CD4-positive, alpha-beta T cell (primary cell): ENCODE data around the gene PDE4B. TPM values are rescaled to one million over a fixed set of nuclear protein-coding genes. Genes with fewer than 3 reads are reported as not detected.

Source experiments
- ATAC-seq: fragments of 200-7000 bp; cut with Tn5 transposase; one replicate; pipeline ENCODE4 v1.10.0; 2022; ENCODE audit warnings: mild to moderate bottlenecking; ENCODE audit not compliant: poor library complexity
- CTCF ChIA-PET: fragments of 350-600 bp; sonication (Branson Sonifier 250); formaldehyde crosslinking; loops from one replicate; lab custom pipeline; 2021; ENCODE audit warnings: antibody characterized with exemption, inconsistent platforms; lab: Charles Lee
- POLR2A ChIA-PET: fragments of 350-600 bp; sonication (Branson Sonifier 250); formaldehyde crosslinking; loops from one replicate; lab custom pipeline; 2021; ENCODE audit warnings: antibody characterized with exemption, inconsistent platforms; lab: Charles Lee
- DNase-seq, 14 experiments: peaks; one replicate each; pipeline ENCODE4 v3.0.0-alpha.2; 2013 to 2020; ENCODE audit warnings: mixed read lengths in 2 of 14
- H3K27ac ChIP-seq, 2 donors: one replicate each; pipeline versions ENCODE4 v1.5.1 to v1.7.0; 2013; ENCODE audit warnings: low read length in 2 of 2, low read depth in 1 of 2, mild to moderate bottlenecking in 1 of 2
- H3K27me3 ChIP-seq, 2 experiments: 1 replicate in 1 of 2; 2 replicates in 1 of 2; pipeline versions ENCODE4 v1.6.1 to v1.7.0; 2013; ENCODE audit warnings: low read length in 2 of 2, control low read depth in 1 of 2, mild to moderate bottlenecking in 1 of 2, moderate library complexity in 1 of 2; ENCODE audit not compliant: insufficient read depth in 2 of 2, control insufficient read depth in 1 of 2
- H3K36me3 ChIP-seq: one replicate; pipeline ENCODE4 v1.6.1; 2013; ENCODE audit warnings: low read length, control low read depth; ENCODE audit not compliant: insufficient read depth
- H3K4me1 ChIP-seq: one replicate; pipeline ENCODE4 v1.6.1; 2013; ENCODE audit warnings: low read length, control low read depth; ENCODE audit not compliant: insufficient read depth
- H3K4me3 ChIP-seq: one replicate; pipeline ENCODE4 v1.5.1; 2013; ENCODE audit warnings: mild to moderate bottlenecking, low read length, moderate library complexity
- H3K9me3 ChIP-seq, 2 experiments: 1 replicate in 1 of 2; 2 replicates in 1 of 2; pipeline versions ENCODE4 v1.6.1 to v1.7.0; 2013; ENCODE audit warnings: low read length in 2 of 2, mild to moderate bottlenecking in 2 of 2, control low read depth in 1 of 2, moderate library complexity in 1 of 2; ENCODE audit not compliant: control insufficient read depth in 1 of 2, insufficient read depth in 1 of 2
- H3K27ac Mint-ChIP-seq: one replicate; pipeline ENCODE4 v1.8.0; 2020; ENCODE audit warnings: mixed read lengths
- H3K27me3 Mint-ChIP-seq: one replicate; pipeline ENCODE4 v1.8.0; 2021; ENCODE audit warnings: mixed read lengths
- H3K36me3 Mint-ChIP-seq: one replicate; pipeline ENCODE4 v1.8.0; 2021; ENCODE audit warnings: low read depth, mixed read lengths
- H3K4me1 Mint-ChIP-seq: one replicate; pipeline ENCODE4 v1.8.0; 2021; ENCODE audit warnings: low read depth, mixed read lengths
- H3K4me3 Mint-ChIP-seq: one replicate; pipeline ENCODE4 v1.8.0; 2020; ENCODE audit warnings: mild to moderate bottlenecking, mixed read lengths
- H3K9me3 Mint-ChIP-seq: one replicate; pipeline ENCODE4 v1.8.0; 2020; ENCODE audit warnings: mixed read lengths
- intact Hi-C, 2 experiments: fragments of 100-400 bp; cut with DNase I in 1 of 2; cut with micrococcal nuclease in 1 of 2; formaldehyde crosslinking; loops; one replicate each; pipeline versions ENCODE4 v1.15.1 to v1.9.0; 2023 to 2025; cut with DNase I, micrococcal nuclease
- total RNA-seq, 174 experiments: library from RNA in 2 of 174; stranded (reverse) in 2 of 174; gene quantifications; one replicate each; pipeline ENCODE4 v1.2.3 and lab custom pipeline; 2021 to 2026
- TF ChIP-seq, protein P1 (sequence below): fragments of 200-600 bp; IDR thresholded peaks from one replicate; pipeline ENCODE4 v1.8.0; 2022; ENCODE audit warnings: antibody characterized with exemption, mild to moderate bottlenecking

The PDE4B gene
- total RNA-seq, 2 experiments from 2014 or later: 155 to 159 TPM

DNA sequence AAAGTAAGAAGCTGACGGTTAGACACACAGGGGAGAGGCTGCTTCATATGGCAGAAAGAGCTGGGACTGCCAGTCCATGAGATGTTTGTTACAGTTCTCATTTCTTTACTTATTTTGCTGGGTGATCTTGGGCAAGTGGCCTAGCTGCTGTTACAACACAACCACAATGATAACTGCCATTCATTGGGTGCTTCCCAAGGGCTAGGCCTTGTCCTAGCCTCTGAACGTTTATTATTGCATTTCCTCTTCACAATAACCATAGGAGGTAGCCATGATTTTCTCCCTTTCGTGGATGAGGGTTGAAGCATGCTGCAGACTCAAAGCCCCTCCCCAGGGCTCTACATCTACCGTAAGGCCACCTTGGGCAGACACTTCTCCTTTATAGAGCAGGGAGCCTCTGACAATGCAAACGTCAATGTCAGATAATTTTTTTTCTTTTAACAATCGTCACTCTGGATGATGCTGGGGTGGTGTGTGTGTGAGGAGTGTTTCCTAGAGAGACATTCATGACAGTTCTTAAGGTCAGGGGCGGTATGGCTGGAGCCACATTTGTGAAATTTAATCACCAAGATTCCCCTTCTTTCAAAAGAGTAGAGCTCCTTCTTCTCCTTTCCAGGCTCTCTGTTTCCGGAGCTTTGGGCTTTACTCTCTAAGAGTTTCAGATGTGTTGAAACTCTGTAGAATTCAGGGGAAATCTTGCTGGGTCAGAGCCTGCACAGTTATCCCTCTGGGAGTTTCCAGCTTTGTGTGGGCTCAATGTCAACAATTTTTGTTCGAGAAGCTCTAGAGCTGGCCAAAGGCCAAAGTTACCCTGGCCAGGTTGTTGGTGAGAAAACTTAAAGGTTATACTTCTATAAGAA lies 602.7 kb downstream of the PDE4B start:
- H3K27me3 Mint-ChIP-seq: no peaks in the 10 kb centered on the region
- no peak overlapping the region for H3K27ac Mint-ChIP-seq
- no peaks in the 10 kb centered on the region for H3K9me3 Mint-ChIP-seq
- H3K4me1 Mint-ChIP-seq: peaks cover 6% of the 10 kb centered on the region
- peak in 2 of 14 experiments; percentile 56 to 71 for DNase-seq
- Histone ChIP-seq H3K27me3 (no peaks in the 10 kb centered on the region), H3K27ac (no peak overlapping the region), H3K4me3 (no peak overlapping the region), H3K4me1 (no peaks in the 10 kb centered on the region), H3K36me3 (no peaks in the 10 kb centered on the region), H3K9me3 (peaks cover 0 to 3% of the 10 kb centered on the region in 2 experiments)
- ChIA-PET POLR2A (no interaction called here), CTCF (no interaction called here)
- intact Hi-C loops: no loop called here
- no peak for ATAC-seq
- H3K36me3 Mint-ChIP-seq: no peaks in the 10 kb centered on the region
- H3K4me3 Mint-ChIP-seq: no peak overlapping the region
- TF ChIP-seq, protein P1, sequence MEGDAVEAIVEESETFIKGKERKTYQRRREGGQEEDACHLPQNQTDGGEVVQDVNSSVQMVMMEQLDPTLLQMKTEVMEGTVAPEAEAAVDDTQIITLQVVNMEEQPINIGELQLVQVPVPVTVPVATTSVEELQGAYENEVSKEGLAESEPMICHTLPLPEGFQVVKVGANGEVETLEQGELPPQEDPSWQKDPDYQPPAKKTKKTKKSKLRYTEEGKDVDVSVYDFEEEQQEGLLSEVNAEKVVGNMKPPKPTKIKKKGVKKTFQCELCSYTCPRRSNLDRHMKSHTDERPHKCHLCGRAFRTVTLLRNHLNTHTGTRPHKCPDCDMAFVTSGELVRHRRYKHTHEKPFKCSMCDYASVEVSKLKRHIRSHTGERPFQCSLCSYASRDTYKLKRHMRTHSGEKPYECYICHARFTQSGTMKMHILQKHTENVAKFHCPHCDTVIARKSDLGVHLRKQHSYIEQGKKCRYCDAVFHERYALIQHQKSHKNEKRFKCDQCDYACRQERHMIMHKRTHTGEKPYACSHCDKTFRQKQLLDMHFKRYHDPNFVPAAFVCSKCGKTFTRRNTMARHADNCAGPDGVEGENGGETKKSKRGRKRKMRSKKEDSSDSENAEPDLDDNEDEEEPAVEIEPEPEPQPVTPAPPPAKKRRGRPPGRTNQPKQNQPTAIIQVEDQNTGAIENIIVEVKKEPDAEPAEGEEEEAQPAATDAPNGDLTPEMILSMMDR: no peak

DNA sequence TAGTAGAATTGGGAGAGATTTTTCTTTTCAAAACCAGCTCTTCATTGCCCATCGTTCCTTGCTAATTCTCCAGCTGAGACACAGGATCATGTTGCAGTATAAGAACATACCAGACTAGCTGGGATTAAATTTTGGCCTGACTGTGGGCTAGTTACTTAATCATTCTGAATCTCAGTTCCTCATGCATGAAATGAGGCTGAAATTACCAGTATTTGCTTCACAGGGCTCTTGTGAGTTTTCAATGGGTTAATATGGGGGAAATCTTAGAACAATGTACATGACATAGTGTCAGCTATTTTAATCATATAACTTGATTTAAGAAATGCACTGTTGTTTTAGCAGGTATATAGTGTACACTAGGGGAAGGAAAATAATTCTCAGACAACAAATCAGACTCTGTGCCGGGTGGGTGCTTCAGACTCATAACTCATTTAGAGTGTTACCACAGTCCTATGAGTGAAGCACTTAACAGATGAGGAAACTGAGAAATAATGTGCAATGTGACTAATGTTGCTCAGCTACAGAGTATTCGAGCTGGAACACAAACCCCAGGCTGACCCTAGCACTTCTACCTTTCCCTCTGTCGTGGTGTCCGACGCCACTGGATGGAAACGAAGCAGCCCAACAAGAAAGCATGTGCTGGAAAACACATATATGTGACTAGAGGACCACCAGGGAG lies 603.7 kb downstream of the PDE4B start:
- POLR2A ChIA-PET: no interaction called here
- H3K36me3 Mint-ChIP-seq: no peaks in the 10 kb centered on the region
- H3K4me1 Mint-ChIP-seq: peaks cover 6% of the 10 kb centered on the region
- Histone ChIP-seq H3K9me3 (no peaks in the 10 kb centered on the region), H3K4me1 (no peaks in the 10 kb centered on the region), H3K4me3 (no peak overlapping the region), H3K27ac (no peak overlapping the region), H3K27me3 (no peaks in the 10 kb centered on the region), H3K36me3 (no peaks in the 10 kb centered on the region)
- intact Hi-C loops: no loop called here
- no peak overlapping the region for H3K4me3 Mint-ChIP-seq
- H3K9me3 Mint-ChIP-seq: no peaks in the 10 kb centered on the region
- DNase-seq (peak in 2 of 14 experiments; percentile 42 to 55), ATAC-seq (no peak)
- H3K27me3 Mint-ChIP-seq: no peaks in the 10 kb centered on the region
- CTCF ChIA-PET: no interaction called here
- no peak overlapping the region for H3K27ac Mint-ChIP-seq
- TF ChIP-seq, protein P1: no peak

DNA sequence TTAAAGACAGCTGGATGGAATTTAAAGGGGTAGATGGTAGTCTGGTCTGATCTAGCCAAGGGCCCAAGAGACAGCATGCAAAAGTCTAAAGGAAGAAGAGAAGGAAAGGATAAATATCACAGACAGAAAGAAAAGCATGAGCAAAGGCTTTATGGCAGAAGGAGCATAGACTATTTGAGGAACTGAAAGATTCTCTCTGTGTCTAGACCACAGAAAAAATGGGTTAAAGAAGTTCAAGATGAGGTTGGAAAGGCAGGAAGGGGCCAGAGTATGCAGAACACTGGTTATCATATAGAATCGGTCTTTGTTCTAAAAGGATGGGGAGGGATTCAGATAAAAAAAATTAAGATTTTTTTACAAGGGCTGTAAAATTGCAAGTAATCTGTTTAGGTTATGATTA lies 604.5 kb downstream of the PDE4B start:
- CTCF ChIA-PET: no interaction called here
- H3K4me1 Mint-ChIP-seq: peaks cover 6% of the 10 kb centered on the region
- POLR2A ChIA-PET: no interaction called here
- no peak overlapping the region for H3K4me3 Mint-ChIP-seq
- H3K9me3 ChIP-seq: no peaks in the 10 kb centered on the region
- no peaks in the 10 kb centered on the region for H3K4me1 ChIP-seq
- intact Hi-C loops: no loop called here
- H3K9me3 Mint-ChIP-seq: no peaks in the 10 kb centered on the region
- no peaks in the 10 kb centered on the region for H3K27me3 ChIP-seq
- H3K36me3 ChIP-seq: no peaks in the 10 kb centered on the region
- TF ChIP-seq, protein P1: no peak
- DNase-seq: no peak
- H3K4me3 ChIP-seq: no peak overlapping the region
- H3K27ac Mint-ChIP-seq: no peak overlapping the region
- no peak for ATAC-seq
- H3K36me3 Mint-ChIP-seq: no peaks in the 10 kb centered on the region
- H3K27me3 Mint-ChIP-seq: no peaks in the 10 kb centered on the region
- H3K27ac ChIP-seq: no peak overlapping the region
